GM21360 (cell line): ENCODE measurements around the gene LRIG1.

ENCODE experiments used
- ATAC-seq: cut with Tn5 transposase; IDR thresholded peaks from one replicate; pipeline ENCODE4 v1.9.1; 2021; ENCODE audit warnings: mild to moderate bottlenecking, moderate library complexity; ENCODE audit not compliant: unreplicated experiment

The LRIG1 gene, protein sequence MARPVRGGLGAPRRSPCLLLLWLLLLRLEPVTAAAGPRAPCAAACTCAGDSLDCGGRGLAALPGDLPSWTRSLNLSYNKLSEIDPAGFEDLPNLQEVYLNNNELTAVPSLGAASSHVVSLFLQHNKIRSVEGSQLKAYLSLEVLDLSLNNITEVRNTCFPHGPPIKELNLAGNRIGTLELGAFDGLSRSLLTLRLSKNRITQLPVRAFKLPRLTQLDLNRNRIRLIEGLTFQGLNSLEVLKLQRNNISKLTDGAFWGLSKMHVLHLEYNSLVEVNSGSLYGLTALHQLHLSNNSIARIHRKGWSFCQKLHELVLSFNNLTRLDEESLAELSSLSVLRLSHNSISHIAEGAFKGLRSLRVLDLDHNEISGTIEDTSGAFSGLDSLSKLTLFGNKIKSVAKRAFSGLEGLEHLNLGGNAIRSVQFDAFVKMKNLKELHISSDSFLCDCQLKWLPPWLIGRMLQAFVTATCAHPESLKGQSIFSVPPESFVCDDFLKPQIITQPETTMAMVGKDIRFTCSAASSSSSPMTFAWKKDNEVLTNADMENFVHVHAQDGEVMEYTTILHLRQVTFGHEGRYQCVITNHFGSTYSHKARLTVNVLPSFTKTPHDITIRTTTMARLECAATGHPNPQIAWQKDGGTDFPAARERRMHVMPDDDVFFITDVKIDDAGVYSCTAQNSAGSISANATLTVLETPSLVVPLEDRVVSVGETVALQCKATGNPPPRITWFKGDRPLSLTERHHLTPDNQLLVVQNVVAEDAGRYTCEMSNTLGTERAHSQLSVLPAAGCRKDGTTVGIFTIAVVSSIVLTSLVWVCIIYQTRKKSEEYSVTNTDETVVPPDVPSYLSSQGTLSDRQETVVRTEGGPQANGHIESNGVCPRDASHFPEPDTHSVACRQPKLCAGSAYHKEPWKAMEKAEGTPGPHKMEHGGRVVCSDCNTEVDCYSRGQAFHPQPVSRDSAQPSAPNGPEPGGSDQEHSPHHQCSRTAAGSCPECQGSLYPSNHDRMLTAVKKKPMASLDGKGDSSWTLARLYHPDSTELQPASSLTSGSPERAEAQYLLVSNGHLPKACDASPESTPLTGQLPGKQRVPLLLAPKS

GRCh38 chr3:66500576-66501482, at the start of gene LRIG1:
TSS of gene LRIG1 (minus strand) at chr3:66501022. CDS start at chr3:66500407, 615 bp downstream.
- ATAC-seq, result peak; percentile 98

- ATAC-seq, result no peak
Observed at GRCh38 chr3:66544619-66545429, 44.0 kb upstream of the LRIG1 start.

DNA sequence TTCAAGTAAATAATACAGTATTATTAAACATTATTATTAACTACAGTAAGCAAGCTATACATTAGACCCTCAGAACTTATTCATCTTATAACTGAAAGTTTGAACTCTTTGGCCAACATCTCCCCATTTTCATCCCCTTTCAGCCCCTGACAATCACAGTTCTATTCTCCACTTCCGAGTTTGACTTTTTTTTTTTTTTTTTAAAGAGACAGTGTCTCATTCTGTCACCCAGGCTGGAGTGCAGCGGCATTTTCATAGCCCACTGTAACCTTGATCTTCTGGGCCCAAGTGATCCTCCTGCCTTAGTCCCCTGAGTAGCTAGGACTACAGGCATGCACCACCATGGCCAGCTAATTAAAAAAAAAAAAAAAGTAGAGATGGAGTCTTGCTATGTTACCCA, 41.3 kb upstream of the LRIG1 start:
- no peak for ATAC-seq

DNA sequence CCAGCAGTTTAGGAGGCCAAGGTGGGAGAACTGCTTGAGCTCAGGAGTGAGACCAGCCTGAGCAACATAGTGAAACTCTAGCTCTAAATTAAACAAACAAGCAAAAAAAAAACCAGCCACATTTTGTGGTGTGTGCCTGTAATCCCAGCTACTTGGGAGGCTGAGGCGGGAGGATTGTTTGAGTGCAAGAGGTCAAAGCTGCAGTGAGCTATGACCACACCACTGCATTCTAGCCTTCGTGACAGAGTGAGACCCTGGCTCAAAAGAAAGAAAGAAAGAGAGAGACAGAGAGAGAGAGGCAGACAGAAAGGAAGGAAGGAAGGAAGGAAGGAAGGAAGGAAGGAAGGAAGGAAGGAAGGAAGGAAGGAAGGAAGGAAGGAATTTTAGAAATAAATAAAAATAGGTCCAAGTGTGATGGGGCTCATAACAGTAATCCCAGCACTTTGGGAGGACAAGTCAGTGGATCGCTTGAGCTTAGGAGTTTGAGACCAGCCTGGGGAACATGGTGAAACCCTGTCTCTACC, 38.7 kb upstream of the LRIG1 start:
- no peak for ATAC-seq

DNA sequence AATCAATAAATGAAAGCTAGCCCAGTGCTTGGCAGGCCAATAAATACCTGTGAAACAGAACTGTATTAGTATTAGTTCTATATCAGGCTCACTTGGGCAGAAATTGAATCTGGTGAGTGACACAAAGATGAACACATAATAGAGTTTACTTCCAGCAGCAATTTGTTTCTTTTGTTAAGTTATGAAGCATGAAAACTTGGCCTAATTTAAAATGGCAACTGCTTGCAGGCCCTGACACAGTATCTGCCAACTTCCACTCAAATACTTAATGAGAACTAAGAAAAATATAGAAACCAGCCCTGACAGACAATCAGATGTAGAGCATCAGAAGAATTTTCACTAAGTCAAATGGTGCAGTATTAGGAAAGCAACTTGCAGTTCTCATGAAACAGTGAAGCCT, 37.6 kb upstream of the LRIG1 start:
- ATAC-seq, result no peak

DNA sequence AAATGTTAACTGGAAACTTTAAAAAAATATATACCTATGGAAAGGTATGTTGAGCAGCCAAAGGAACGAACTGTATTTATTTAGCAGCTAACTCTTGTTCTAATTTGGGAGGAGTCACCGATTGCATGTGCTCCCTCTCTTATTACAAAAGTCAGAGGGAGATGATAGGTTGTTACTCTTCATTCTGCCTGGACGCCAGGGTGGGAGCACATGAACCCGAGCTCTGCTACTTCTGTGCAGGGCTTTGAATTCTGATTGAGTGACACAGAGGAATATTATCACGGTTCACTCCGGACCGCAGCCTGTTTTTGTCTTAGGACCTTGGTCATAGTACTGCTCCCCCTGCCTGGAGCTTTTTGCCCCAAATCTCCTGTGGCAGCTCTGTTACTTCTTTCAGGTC, 36.9 kb upstream of the LRIG1 start:
- ATAC-seq, result no peak

- no peak for ATAC-seq
Observed at GRCh38 chr3:66536791-66537190, 36.0 kb upstream of the LRIG1 start.

- no peak for ATAC-seq
Observed at GRCh38 chr3:66534304-66534845, 33.6 kb upstream of the LRIG1 start.

DNA sequence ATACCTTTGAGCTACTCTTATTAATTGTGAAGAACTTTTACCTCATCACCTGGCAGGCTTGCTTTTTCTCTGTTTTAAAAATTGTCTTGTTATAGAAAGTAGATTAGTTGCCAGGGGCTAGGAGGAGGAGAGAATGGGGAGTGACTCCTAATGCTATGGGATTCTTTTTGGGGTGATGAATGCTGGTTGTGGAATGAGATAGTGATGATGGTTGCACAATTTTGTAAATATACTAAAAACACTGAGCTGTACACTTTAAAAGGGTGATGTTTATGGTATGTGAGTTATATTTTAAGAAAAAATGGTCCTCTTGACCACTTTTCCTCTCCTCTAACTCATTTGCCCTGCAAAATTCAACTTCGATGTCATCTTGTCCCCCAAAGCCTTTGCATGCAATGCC, 31.8 kb upstream of the LRIG1 start:
- ATAC-seq, result no peak

DNA sequence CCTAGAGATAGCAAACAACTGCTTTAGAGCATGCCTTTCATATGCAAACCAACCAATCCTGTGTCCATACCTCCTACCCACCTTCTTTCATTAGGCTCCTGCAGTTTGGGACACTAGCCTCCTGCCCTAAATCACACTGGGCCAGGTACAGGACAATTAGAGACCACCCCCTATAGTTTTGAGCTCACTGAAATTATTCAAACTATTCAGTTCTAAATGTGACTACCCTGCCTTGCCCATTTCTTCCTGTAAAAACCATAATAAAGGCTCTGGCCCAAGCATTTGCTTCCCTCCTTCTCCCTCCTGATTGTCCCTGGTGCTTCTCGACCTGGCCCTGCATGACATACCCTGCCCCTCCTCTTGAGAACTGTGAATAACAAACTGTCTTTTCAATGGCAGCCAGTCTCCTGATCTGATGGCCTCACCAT, 31.4 kb upstream of the LRIG1 start:
- no peak for ATAC-seq

DNA sequence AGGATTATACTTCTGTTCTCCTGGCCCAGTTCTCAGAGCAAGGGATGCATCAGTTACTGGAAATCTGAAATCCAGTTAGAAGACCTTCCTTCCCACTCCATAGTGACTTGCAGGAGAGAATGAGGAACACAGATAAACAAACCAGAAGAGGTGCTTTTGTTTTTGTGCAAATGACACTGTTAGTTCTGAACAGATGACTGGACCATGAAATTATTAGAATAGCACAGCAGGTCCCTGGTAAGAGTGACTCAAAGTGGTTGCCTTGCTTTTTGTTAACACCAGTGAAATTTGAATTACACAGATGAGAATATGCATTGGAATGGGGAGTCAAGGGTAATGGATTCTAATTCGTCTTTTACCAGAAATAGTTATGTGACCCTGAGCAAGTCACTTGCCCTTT, 30.4 kb upstream of the LRIG1 start:
- ATAC-seq, result no peak

DNA sequence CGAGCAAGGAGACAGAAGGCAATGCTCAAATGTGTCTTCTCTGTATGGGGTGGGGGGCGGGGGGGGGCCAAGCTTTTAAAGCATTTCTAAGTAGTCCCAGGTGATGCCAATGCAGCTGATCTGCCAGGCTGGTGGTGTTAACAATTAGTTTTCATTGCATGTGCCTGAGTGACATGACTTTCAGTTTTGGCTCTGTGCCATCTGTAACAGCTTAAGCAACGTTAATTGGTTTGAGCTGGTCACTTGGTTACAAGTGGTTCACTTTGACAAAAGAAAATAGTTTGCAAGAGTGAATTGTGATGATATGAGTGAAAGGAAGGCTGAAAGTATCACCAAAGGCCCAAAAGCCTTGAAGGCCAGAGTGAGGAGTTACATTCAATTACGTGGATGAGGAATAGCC, 26.4 kb upstream of the LRIG1 start:
- no peak for ATAC-seq

GRCh38 chr3:66525771-66526170, 24.9 kb upstream of the LRIG1 start:
- ATAC-seq, result no peak

DNA sequence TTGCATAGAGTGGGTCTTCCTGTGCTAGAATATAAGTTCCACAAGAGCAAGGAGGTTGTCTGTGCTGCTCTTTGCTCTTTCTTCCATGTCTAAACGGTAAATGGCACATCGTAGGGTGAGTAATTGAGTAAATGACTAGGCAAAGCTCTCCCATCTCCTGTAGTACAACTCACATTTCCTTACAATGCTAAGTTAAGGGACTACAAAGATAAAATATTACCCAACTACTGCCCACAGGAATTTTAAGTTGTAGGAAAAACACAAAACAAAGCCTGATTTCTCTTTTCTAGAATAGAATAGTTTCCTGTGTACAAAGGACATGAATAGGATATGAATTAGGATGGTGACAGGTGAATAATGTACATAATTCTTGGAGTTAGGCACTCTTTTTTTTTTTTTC, 19.9 kb upstream of the LRIG1 start:
- no peak for ATAC-seq

- ATAC-seq, result no peak
Observed at GRCh38 chr3:66518644-66519043, 17.8 kb upstream of the LRIG1 start.

- ATAC-seq, result no peak
Observed at GRCh38 chr3:66518126-66518525, 17.3 kb upstream of the LRIG1 start.

GRCh38 chr3:66517241-66517640, 16.4 kb upstream of the LRIG1 start:
- ATAC-seq, result no peak

DNA sequence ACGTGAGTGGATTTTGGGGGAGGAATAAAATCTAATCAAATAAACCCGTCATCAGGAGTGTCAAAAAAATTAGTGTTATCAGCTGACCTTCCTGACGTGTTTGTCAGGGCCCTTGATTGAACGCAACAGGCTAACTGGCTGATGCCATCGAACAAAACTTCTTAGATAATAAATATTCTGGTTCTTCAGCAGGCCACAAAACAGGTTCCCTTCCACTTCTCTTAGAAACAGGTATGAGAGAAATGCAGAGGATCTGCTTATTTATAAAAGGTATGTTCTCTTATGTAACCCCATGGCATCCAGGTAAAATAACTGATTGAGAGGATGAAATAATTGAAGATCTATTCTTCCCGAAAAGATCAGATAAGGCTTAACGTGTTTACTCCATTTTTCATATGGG, 7.6 kb upstream of the LRIG1 start:
- ATAC-seq, result no peak
